ENCODE results near the gene FYN.

DNA sequence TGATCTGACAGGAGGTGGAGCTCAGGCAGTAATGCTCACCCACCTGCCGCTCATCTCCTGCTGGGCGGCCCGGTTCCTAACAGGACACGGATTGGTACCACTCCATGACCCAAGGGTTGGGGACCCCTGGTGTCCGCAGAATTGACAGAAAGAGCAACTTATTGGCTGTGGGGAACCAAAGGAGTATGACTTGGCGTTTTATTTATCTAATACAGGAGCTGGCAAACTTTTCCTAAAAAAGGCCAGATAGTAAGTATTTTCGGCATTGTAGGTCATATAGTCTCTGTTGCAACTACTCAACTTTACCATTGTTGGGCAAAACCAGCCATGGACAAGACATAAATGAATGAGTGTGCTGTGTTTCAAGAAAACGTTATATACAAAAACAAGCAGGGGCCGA is 223.2 kb downstream of the FYN start:
- TF ChIP-seq POLR2AphosphoS5 (IDR thresholded peaks at IDR 0.05; ENCODE audit: borderline replicate concordance, low read depth, low read length) (no peak), FOXP2 (optimal IDR thresholded peaks at IDR 0.05; ENCODE audit: control extremely low read depth, extremely low read length, insufficient read depth) (no peak), EZH2 (IDR thresholded peaks at IDR 0.05) (no peak)
